GM23248 (cell line): ENCODE results near the gene COX4I1.

Experiments used
- EZH2 ChIP-seq: fragments of 200-600 bp; sonication (generic); IDR thresholded peaks from 2 replicates; pipeline ENCODE4 v1.6.1; 2018; ENCODE audit warnings: antibody characterized with exemption, mild to moderate bottlenecking; ENCODE audit not compliant: insufficient read depth, poor library complexity, severe bottlenecking
- EZH2phosphoT487 ChIP-seq: fragments of 200-600 bp; sonication (generic); IDR thresholded peaks from 2 replicates; pipeline ENCODE4 v1.6.1; 2018; ENCODE audit warnings: antibody characterized with exemption, moderate library complexity, mild to moderate bottlenecking, low read depth; ENCODE audit not compliant: insufficient read depth

DNA sequence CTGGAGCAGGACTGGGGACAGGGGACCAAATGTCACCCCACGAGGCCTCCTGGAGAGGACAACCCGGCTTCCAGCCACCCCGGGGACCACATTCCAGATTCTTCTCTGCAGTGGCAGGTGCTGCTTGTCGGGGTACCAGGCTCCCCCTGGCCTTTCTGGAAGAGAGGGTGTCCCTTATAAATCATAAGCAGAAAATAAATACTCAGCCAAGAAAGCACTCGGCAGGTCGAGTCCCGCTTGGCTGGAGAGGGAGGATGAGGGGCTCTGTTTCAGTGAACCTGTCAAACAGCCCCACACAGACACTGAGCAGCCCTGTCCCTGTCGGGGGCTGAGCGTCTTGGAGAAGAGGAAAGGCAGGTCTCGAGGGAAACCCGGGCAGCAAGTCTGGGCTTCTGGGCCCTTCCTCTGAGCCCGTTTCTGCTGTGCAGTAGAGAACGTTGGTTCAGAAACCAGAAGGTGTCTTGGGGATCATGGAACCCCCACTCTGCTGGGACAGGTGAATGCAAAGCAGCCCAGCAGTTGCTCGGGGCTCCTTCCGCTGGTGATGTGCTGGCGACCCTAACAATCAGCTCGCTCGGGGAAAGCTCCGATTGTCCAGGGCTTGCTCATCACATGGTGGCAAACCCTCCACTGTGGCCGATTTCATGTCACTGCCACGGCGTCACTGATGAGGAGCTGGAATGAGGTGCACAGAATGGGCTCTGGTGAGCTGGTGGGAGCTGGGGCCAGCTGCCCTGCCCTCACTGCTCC, 36.6 kb downstream of the COX4I1 start:
- TF ChIP-seq EZH2 (no peak), EZH2phosphoT487 (no peak)
